ENCODE data around the gene CYB5A. TPM values are rescaled to one million over a fixed set of nuclear protein-coding genes. Genes with fewer than 3 reads are reported as not detected.
"Not testable (repeated sequence)": the region's sequence is repeated elsewhere in the genome, so short reads cannot be mapped to it uniquely, and the experiment has no call there.

Gene CYB5A
- total and polyA plus RNA-seq, 2 donors from 2014 or later = 243 to 1,143 TPM

- H3K27ac ChIP-seq (ENCODE audit: low read depth in 2 of 2, low read length in 2 of 2) = no peak overlapping the region
- no peak overlapping the region for H3K4me3 ChIP-seq (ENCODE audit: low read length in 3 of 3)
- no peak for DNase-seq
- H3K9ac ChIP-seq (ENCODE audit: low read length in 3 of 3) = no peak overlapping the region
- no peak for FAIRE-seq
- no peaks in the 10 kb centered on the region for H3K9me3 ChIP-seq (ENCODE audit: control insufficient read depth in 2 of 3, insufficient read depth in 1 of 3, low read length in 3 of 3)
- H3K27me3 ChIP-seq (ENCODE audit: control insufficient read depth, insufficient read depth, low read length) = no peaks in the 10 kb centered on the region
- peaks cover 0 to 5% (median 0%) of the 10 kb centered on the region in 3 donors for H3K36me3 ChIP-seq (ENCODE audit: control insufficient read depth in 2 of 3, insufficient read depth in 3 of 3, low read length in 3 of 3)
- H3K4me1 ChIP-seq (ENCODE audit: control insufficient read depth in 2 of 3, insufficient read depth in 2 of 3, low read depth in 1 of 3, low read length in 3 of 3) = peaks cover 0 to 2% (median 0%) of the 10 kb centered on the region in 3 donors
- TF ChIP-seq CTCF (IDR thresholded peaks at IDR 0.05; ENCODE audit: borderline replicate concordance, extremely low read depth, insufficient read depth) = no peak
- intact Hi-C loops (cut with DNase I) = no loop called here
Observed at GRCh38 chr18:74294526-74294925, 2.8 kb upstream of the CYB5A start.

GRCh38 chr18:74292982-74293381 is 1.2 kb upstream of the CYB5A start:
- H3K9ac ChIP-seq (ENCODE audit: low read length in 3 of 3); H3K36me3 ChIP-seq (ENCODE audit: control insufficient read depth in 2 of 3, insufficient read depth in 3 of 3, low read length in 3 of 3); FAIRE-seq; DNase-seq; H3K9me3 ChIP-seq (ENCODE audit: control insufficient read depth in 2 of 3, insufficient read depth in 1 of 3, low read length in 3 of 3); H3K4me1 ChIP-seq (ENCODE audit: control insufficient read depth in 2 of 3, insufficient read depth in 2 of 3, low read depth in 1 of 3, low read length in 3 of 3); intact Hi-C loops (cut with DNase I); H3K27me3 ChIP-seq (ENCODE audit: control insufficient read depth, insufficient read depth, low read length): not testable (repeated sequence)
- Histone ChIP-seq H3K4me3 (ENCODE audit: low read length in 3 of 3) (peak overlapping the region in 2 of 3 donors; percentile 49 to 96), H3K27ac (ENCODE audit: low read depth in 2 of 2, low read length in 2 of 2) (peak overlapping the region in 1 of 2 donors; percentile 86)

- DNase-seq (no peak), FAIRE-seq (no peak)
- intact Hi-C loops (cut with DNase I) = no loop called here
- Histone ChIP-seq H3K27me3 (ENCODE audit: control insufficient read depth, insufficient read depth, low read length) (no peaks in the 10 kb centered on the region), H3K9ac (ENCODE audit: low read length in 3 of 3) (peak overlapping the region; percentile 59 to 79 (median 62)), H3K27ac (ENCODE audit: low read depth in 2 of 2, low read length in 2 of 2) (peak overlapping the region; percentile 86 to 95), H3K36me3 (ENCODE audit: control insufficient read depth in 2 of 3, insufficient read depth in 3 of 3, low read length in 3 of 3) (peaks cover 0 to 7% (median 0%) of the 10 kb centered on the region in 3 donors), H3K9me3 (ENCODE audit: control insufficient read depth in 2 of 3, insufficient read depth in 1 of 3, low read length in 3 of 3) (no peaks in the 10 kb centered on the region), H3K4me3 (ENCODE audit: low read length in 3 of 3) (peak overlapping the region; percentile 49 to 96 (median 93)), H3K4me1 (ENCODE audit: control insufficient read depth in 2 of 3, insufficient read depth in 2 of 3, low read depth in 1 of 3, low read length in 3 of 3) (peaks cover 0 to 10% (median 9%) of the 10 kb centered on the region in 3 donors)
- no peak for TF ChIP-seq CTCF (IDR thresholded peaks at IDR 0.05; ENCODE audit: borderline replicate concordance, extremely low read depth, insufficient read depth)
Observed at GRCh38 chr18:74292541-74292858, 737 bp upstream of the CYB5A start.

- no peaks in the 10 kb centered on the region for H3K9me3 ChIP-seq (ENCODE audit: control insufficient read depth in 2 of 3, insufficient read depth in 1 of 3, low read length in 3 of 3)
- peaks cover 0 to 14% (median 13%) of the 10 kb centered on the region in 3 donors for H3K4me1 ChIP-seq (ENCODE audit: control insufficient read depth in 2 of 3, insufficient read depth in 2 of 3, low read depth in 1 of 3, low read length in 3 of 3)
- H3K36me3 ChIP-seq (ENCODE audit: control insufficient read depth in 2 of 3, insufficient read depth in 3 of 3, low read length in 3 of 3) = peaks cover 0 to 11% (median 0%) of the 10 kb centered on the region in 3 donors
- TF ChIP-seq CTCF (IDR thresholded peaks at IDR 0.05; ENCODE audit: borderline replicate concordance, extremely low read depth, insufficient read depth) = no peak
- peak overlapping the region; percentile 95 to 96 for H3K27ac ChIP-seq (ENCODE audit: low read depth in 2 of 2, low read length in 2 of 2)
- H3K9ac ChIP-seq (ENCODE audit: low read length in 3 of 3) = peak overlapping the region; percentile 33 to 95 (median 84)
- FAIRE-seq = no peak
- peak overlapping the region; percentile 92 to 97 (median 96) for H3K4me3 ChIP-seq (ENCODE audit: low read length in 3 of 3)
- no peaks in the 10 kb centered on the region for H3K27me3 ChIP-seq (ENCODE audit: control insufficient read depth, insufficient read depth, low read length)
- intact Hi-C loops (cut with DNase I) = no loop called here
- DNase-seq = no peak
Observed at GRCh38 chr18:74291472-74291770, 342 bp downstream of the CYB5A start.

Data from kidney (tissue), 14 donors.